Myocyte (in vitro differentiated cells): Measurements from ENCODE around the gene PPP2R3A. TPM values are rescaled to one million over a fixed set of nuclear protein-coding genes. Genes with fewer than 3 reads are reported as not detected.
"Not testable (repeated sequence)": the region's sequence is repeated elsewhere in the genome, so short reads cannot be mapped to it uniquely, and the experiment has no call there.

Source experiments
- DNase-seq: peaks from one replicate; pipeline ENCODE4 v3.0.0-alpha.2; 2012; ENCODE audit warnings: low read depth
- total RNA-seq: library from RNA; depleted of rRNA; stranded (reverse); fragments of >200 nt; gene quantifications from 2 replicates; pipeline ENCODE4 v1.2.3, GENCODE V29; 2014

PPP2R3A gene
- total RNA-seq, 1 donor from 2014 or later: 21.6 TPM

- not testable (repeated sequence) for DNase-seq
These were observed 118.3 kb downstream of the PPP2R3A start for GRCh38 chr3:136083641-136084382.

GRCh38 chr3:136085067-136085466 lies 119.5 kb downstream of the PPP2R3A start:
- DNase-seq: not testable (repeated sequence)

GRCh38 chr3:136093771-136094170 lies 128.2 kb downstream of the PPP2R3A start:
- no peak for DNase-seq

GRCh38 chr3:136105044-136105443 lies 139.5 kb downstream of the PPP2R3A start:
- no peak for DNase-seq

- no peak for DNase-seq
These were observed 140.6 kb downstream of the PPP2R3A start for GRCh38 chr3:136106101-136106500.

GRCh38 chr3:136109499-136109898 lies 144.0 kb downstream of the PPP2R3A start:
- DNase-seq: no peak

- peak; percentile 46 for DNase-seq
These were observed 145.0 kb downstream of the PPP2R3A start for GRCh38 chr3:136110481-136110880.

- DNase-seq: no peak
These were observed 148.9 kb downstream of the PPP2R3A start for GRCh38 chr3:136114421-136114820.

- DNase-seq: not testable (repeated sequence)
These were observed 153.8 kb downstream of the PPP2R3A start for GRCh38 chr3:136119332-136119731.

- DNase-seq: not testable (repeated sequence)
These were observed 154.3 kb downstream of the PPP2R3A start for GRCh38 chr3:136119783-136120182.

- peak; percentile 32 for DNase-seq
These were observed 155.1 kb downstream of the PPP2R3A start for GRCh38 chr3:136120373-136121348.

GRCh38 chr3:136122006-136122405 lies 156.5 kb downstream of the PPP2R3A start:
- no peak for DNase-seq

GRCh38 chr3:136131647-136132046 lies 166.1 kb downstream of the PPP2R3A start:
- not testable (repeated sequence) for DNase-seq

- no peak for DNase-seq
These were observed 168.6 kb downstream of the PPP2R3A start for GRCh38 chr3:136134091-136134490.

GRCh38 chr3:136135039-136135802 lies 169.7 kb downstream of the PPP2R3A start:
- no peak for DNase-seq

- DNase-seq: no peak
These were observed 170.9 kb downstream of the PPP2R3A start for GRCh38 chr3:136136454-136136853.

GRCh38 chr3:136141291-136141785 lies 175.8 kb downstream of the PPP2R3A start:
- DNase-seq: no peak

- no peak for DNase-seq
These were observed 176.4 kb downstream of the PPP2R3A start for GRCh38 chr3:136141891-136142290.

- DNase-seq: peak; percentile 51
These were observed 177.1 kb downstream of the PPP2R3A start for GRCh38 chr3:136142592-136142991.

GRCh38 chr3:136144397-136144796 lies 178.9 kb downstream of the PPP2R3A start:
- DNase-seq: not testable (repeated sequence)
